HG03064 (cell line): ENCODE data around the gene MAML2.

Source experiments
- ATAC-seq: cut with Tn5 transposase; IDR thresholded peaks from one replicate; pipeline ENCODE4 v1.9.1; 2021; ENCODE audit warnings: low read depth; ENCODE audit not compliant: unreplicated experiment

Gene MAML2

GRCh38 chr11:96143041-96143521, 199.9 kb downstream of the MAML2 start:
- no peak for ATAC-seq

DNA sequence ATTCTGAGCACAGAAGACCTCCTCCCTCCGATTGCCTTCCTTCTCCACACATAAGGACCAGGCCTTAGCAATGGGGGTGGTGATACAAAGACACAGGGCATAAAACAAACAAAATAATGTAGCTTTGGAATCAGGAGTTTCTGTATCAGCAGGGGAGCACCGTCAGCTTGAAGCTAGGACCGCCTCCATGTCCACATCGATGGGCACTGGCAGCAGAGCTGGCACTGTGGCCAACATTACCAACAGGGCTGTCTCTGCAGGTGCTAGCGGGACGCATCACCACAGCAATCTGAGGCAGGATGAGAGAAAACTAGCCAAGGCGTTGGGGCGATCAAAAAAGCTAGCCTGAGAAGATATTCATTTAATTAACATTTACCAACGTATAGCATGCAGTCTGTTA, 201.4 kb downstream of the MAML2 start:
- no peak for ATAC-seq

- ATAC-seq: no peak
Measured at GRCh38 chr11:96139691-96140090, 203.3 kb downstream of the MAML2 start.

GRCh38 chr11:96137373-96137772, 205.6 kb downstream of the MAML2 start:
- no peak for ATAC-seq

- no peak for ATAC-seq
Measured at GRCh38 chr11:96136613-96137298, 206.2 kb downstream of the MAML2 start.

DNA sequence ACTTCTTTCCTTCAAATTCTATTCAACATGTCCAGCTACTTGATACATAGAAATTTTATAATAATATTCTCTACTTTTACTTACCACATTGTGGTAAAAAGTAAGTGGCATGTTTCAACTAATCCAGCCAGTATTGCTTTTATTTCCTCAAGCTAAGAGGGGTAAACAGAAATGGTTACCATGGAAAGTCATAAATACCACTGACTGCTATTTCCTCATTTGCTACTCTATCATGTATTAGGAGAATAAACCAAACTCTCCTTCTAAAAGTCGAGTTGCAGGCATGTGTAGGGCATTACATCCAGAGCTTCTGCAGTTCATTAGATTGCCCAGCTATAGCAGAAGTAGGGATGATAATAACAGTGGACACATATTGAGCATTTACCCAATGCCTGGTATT, 208.4 kb downstream of the MAML2 start:
- ATAC-seq: no peak

GRCh38 chr11:96132437-96132836, 210.6 kb downstream of the MAML2 start:
- ATAC-seq: no peak

DNA sequence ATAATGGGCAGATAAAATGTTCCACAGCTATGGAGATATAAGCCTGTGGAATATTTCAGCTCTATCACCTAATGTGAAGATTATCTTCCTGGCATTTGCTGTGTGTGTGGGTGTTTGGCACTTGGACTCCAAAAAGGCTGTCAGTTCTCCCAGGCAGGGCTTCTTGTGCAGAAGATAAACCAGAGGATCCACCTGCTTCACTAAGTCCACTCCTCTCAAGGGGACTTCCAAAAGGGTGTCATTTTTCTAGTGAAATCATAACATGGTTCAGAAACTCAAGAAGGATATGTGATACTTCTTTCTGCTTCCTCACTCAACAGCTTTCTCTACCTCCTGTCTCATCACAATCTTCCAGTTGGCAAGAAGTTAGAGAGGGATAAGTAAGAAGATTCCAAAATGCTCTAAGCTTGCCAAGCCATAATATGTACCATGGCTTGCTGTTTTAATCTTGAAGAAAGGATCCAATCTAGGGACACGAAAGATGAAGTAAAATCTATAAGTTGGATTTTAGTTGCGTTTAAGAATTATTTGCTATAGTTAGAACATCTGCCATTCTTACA, 212.9 kb downstream of the MAML2 start:
- no peak for ATAC-seq

GRCh38 chr11:96127596-96127959, 215.4 kb downstream of the MAML2 start:
- ATAC-seq: no peak

DNA sequence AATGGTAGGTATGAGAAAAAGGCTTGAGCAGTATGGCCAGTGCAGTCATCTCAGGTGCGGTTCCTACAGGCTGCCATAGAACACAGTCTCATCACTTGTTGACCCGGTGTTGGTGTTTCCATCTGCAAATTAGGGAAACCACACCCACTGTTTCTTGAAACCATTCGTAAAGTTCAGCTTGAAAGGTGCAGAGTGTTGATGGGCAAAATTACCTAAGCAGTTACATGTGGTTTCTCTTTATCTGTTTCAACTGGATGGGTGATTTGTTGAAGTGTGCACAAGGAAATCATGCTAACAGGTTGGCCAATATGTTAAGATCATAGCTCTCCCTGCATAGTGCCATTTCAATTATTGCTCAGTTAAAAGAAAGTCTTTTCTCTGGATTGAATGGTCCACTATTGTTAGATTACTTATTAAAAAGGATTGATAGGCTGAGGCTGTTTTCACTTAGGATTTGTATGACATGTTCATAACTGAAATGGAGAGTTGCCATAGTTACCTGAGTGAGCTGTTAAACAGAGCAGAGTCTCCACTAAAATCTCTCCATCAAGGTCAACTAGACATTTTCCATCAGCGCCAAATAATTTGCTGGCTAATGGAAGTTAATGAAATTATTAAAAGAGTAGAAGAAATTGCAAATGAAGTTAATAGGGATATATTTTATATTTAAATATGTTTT, 215.9 kb downstream of the MAML2 start:
- no peak for ATAC-seq

GRCh38 chr11:96125400-96125799, 217.6 kb downstream of the MAML2 start:
- no peak for ATAC-seq

DNA sequence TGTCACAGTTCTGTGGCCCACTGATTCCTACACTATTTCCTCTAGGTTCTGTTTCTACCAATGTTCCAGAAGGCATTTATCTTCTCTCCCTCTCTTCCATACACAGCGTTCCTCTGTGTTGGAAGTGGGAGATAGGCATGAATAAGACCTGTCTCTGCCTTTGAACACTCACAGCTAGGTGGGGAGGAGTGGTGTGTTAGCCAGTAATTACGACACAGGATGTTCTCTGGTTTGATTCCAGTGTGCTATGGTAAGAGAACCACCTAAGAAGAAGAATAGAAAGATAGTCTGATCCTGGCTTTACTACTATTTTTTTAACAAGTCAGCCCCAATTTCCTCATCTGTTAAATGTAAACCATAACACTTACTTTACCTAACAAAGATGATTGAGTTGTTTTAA, 218.8 kb downstream of the MAML2 start:
- no peak for ATAC-seq

DNA sequence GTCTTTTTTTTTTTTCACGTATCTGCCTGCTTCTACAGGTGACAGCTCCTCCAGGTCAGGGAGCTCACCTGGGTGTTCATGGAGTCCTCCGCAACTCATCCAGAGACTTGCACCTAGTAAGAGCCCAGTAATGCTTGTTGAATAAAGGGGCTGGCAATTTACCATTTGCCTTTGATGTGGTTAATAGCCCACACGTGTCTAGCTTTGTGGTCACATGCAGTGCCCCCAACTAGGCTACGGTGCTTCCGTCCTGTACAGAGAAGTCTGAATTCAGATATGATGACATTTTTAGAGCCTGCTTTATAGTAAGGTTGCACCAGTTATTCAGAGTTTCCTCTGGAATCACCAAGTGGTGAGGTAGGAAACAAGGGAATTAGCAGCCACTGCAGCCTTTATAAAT, 219.7 kb downstream of the MAML2 start:
- ATAC-seq: no peak

DNA sequence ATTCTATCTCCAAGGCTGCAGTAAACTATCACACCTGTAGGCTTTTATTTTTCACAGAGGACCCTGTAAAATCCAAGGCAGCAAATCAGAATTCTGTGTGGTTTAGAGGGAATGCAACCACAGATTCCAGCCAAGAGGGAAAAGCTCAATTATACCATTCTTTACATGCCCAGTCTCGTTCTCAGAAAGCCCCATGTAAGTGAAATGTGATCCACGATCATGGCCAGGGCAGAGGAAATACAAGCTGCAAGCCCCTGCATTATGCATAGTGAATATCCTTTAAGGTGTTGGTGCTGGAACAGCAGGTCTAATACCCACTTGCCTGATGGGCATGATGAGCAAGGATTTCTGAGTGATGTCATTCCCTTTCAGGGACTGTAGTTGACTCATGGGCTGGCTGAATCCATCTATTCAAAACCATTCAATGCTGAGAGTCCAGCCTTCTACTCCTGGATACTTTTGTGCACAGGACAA, 220.4 kb downstream of the MAML2 start:
- ATAC-seq: no peak

- no peak for ATAC-seq
Measured at GRCh38 chr11:96119211-96119610, 223.8 kb downstream of the MAML2 start.

GRCh38 chr11:96116376-96116775, 226.6 kb downstream of the MAML2 start:
- no peak for ATAC-seq

GRCh38 chr11:96114178-96115064, 228.6 kb downstream of the MAML2 start:
- ATAC-seq: no peak

GRCh38 chr11:96113193-96113681, 229.8 kb downstream of the MAML2 start:
- ATAC-seq: no peak

DNA sequence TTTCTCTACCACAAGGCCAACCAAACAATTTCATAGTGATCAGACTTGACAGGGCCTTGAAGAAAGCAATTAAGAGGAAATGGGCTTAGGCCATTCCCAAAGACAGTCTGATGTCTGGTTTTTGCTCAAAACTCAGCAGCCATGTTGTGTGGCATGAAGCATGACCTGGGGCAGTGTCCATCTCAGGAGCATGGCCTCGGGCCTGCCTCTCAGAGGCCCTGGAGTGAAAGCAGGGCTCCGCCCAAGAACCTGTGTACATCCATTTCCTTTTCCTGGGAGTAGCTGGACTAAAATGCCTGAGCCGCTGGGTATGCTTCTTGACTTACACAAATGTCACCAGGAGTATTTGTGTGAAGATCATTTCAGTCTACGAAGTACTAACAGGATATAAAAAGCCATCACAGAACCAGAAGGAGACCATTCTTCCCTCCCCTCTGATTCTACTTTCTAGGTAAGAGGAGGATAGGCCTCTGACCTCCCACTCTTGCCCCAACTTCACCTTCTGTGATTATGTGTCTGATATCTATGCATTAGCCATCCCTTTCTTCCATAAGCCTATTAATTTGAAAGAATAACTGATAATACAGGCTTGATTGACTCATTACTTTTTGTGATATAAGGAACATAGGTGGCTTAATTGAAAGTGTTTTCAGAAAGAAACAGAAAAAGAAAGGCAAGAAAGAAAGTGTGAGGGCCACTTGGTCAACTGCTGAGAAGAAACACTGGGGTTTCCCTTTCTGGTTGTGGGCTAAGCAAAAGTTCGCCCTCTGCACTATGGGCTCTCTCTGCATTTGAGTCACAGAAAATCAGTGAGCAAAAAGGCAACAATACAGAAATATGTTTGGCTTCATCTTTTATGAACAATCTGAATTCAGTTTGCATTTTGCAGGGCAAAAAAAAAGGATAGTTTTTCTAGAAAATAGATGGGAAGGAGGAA, 230.5 kb downstream of the MAML2 start:
- ATAC-seq: peak; percentile 96

GRCh38 chr11:96111308-96111707, 231.7 kb downstream of the MAML2 start:
- no peak for ATAC-seq
